HG03575 (cell line): ENCODE results near the gene FAS.

ENCODE experiments used
- ATAC-seq: cut with Tn5 transposase; IDR thresholded peaks from one replicate; pipeline ENCODE4 v1.9.1; 2021; ENCODE audit not compliant: unreplicated experiment, insufficient number of reproducible peaks, low FRiP score; ENCODE audit errors: extremely low read depth

The FAS gene

GRCh38 chr10:88966797-88967196 lies 23.8 kb upstream of the FAS start:
- ATAC-seq = no peak

- ATAC-seq = no peak
Observed at GRCh38 chr10:88968391-88968790, 22.2 kb upstream of the FAS start.

- ATAC-seq = no peak
Observed at GRCh38 chr10:88971221-88972061, 19.2 kb upstream of the FAS start.

DNA sequence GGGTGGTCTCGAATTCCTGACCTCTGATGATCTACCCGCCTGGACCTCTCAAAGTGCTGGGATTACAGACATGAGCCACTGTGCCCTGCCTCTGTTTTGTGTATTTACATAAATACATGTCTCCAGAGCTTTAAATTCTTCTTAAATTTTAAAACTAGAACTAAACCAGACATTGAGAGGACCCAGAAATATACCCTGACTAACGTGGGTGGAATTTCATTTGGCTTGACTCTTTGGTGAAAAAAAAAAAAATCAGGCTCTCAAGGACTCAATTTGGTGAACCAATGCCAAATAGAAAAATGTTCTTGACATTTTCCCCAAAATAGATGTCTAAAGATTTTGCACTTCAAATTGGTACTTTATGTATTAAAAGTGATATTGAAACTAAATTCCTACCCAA lies 16.6 kb upstream of the FAS start:
- no peak for ATAC-seq

GRCh38 chr10:88974446-88975376 lies 15.9 kb upstream of the FAS start:
- no peak for ATAC-seq

GRCh38 chr10:88975377-88975720 lies 15.2 kb upstream of the FAS start:
- ATAC-seq = no peak

GRCh38 chr10:88978463-88978862 lies 12.1 kb upstream of the FAS start:
- ATAC-seq = no peak

DNA sequence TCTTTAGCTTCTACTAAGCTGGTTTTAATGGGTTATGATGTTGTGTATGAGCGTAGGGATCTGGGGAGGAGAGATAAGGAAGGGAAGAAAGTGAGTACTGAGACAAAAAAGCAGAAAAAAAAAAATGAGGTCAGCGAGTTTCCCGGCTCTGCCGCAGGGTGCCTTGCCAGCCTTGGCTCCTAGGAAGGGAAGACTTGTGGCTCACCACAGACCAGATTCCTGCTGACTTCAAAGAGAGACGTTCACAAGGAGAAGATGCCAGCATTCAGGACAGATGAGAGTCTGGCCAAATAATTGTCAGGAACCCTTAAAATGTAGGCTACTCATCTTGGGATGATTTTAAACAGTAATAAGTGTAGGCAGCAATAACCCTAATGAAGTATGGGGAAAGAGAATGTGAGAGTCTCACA lies 11.4 kb upstream of the FAS start:
- no peak for ATAC-seq

DNA sequence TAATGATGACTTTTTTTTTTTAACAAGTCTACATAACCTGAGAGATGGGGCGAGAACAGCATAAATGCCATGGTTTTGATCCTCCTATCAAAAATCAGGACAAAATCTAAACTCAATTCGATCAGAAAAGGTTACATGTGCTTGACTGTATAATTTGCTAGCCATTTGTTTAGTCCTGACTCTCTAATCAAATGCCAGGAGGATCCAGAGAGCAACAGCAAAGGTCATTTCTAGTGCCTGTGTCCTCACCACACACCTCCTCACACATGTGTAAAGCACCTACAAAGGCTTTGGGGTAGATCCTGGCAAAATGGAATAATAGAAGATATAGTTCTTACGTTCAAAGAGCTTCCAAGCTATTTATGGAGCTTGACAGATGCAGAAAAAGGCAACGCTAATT lies 11.0 kb upstream of the FAS start:
- no peak for ATAC-seq

GRCh38 chr10:88980247-88980646 lies 10.4 kb upstream of the FAS start:
- ATAC-seq = no peak

DNA sequence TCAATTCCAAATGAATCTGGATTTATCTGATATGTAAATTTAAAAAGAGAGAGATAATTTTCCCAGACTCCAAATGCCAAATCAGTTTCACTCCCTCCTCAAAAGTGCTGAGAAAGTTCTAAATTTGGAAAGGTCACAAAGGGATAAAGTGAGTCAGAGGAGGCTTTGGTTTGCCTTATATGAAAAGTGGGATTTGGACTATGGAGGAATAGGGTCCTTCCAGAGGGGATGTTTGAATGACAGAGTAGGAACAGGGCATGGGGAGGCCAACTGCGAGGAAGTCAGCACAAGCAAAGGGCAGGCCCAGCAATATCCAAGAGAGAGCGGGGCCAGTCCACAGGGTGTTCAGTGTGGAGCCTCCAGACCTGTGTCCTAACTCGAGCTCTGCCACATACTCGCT lies 9.8 kb upstream of the FAS start:
- ATAC-seq = no peak

- no peak for ATAC-seq
Observed at GRCh38 chr10:88981435-88981834, 9.2 kb upstream of the FAS start.

DNA sequence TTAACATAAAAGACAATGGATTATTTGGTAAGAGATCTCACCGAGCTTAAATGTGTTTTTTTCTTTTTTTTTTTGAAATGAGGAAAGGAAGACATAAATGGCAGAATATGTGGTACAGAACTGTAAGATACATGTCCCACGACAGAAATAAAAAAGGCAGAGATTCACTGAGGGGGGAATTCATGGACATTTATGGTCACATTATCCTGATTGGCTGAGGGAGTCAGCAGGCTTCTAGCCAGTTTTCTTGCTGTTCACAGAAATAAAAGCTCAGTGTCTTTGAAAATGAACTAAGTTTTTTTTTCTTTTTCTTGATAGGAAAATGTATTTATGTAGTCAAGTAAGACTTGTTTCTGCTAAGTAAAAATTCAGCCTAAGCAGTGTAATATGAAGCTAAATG lies 8.2 kb upstream of the FAS start:
- ATAC-seq = no peak

DNA sequence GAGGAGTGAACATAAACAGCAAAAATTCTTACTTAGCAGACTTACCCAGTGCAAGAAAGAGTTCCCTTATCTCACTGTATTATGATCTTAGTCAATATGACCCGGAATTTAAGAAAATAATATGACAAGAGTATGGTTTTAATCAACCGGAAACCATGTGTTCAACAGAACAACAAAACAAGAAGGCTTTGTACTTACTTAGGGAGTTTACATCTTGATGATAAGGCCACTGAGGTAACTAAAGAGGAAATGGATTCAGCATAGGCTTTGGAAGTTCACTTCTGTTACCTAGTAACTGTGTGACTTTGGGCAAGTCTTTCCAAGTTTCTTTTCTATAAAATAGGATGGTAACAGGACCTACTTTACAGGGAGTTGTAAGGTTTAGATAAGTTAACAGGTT lies 7.4 kb upstream of the FAS start:
- no peak for ATAC-seq

DNA sequence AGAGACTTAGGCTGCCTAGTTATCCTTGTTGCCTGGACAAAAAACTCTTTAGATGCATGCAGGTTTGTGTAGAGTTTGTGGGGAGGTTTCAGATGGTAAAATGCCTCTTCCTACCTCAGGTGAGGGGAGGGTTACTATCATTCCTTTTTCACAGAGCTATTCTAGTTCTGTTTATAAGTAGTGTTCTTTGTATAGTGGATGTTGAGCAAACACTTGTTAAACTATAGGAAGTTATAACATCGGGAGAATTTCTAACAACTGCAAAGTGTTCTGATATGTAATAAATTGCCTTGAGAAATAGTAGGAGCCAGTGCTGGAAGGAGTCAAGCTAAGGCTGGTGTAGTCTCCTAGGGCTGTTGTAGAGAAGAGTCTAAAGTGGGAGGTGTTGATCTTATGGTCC lies 6.7 kb upstream of the FAS start:
- ATAC-seq = no peak

- ATAC-seq = no peak
Observed at GRCh38 chr10:88984525-88984924, 6.1 kb upstream of the FAS start.

DNA sequence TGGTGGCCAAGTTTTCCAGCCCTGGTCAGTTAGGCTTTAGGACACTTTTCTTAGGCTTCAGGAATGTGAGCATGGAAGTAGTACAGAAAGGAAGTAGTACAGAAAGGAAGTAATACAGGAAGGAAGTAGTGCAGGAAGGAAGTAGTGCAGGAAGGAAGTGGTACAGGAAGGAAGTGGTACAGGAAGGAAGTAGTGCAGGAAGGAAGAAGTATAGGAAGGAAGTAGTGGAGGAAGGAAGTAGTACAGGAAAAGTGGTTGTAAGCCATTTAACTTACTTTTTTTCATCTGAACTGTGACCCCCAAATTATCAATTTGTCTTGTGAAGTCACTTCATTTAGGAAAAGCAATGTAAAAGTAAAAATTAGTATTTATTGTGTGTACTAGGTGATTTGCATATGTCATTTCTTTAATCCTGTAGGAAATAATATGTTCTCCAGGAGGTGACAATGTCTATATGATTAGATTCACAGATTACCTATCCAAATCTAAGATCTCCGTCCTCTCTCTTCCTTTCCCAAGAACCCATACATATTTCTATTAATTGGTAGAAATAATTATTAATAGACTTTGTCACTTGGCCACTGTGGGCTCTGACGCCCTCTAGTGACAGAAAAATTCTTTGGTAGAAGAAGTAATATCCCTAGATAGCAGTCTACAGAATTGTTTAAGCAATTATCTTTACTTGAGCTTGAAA lies 3.9 kb upstream of the FAS start:
- no peak for ATAC-seq

GRCh38 chr10:88987243-88987725 lies 3.3 kb upstream of the FAS start:
- ATAC-seq = no peak

GRCh38 chr10:88987840-88988239 lies 2.8 kb upstream of the FAS start:
- no peak for ATAC-seq

- no peak for ATAC-seq
Observed at GRCh38 chr10:88989423-88989822, 1.2 kb upstream of the FAS start.
